Activated T-helper 1 cell treated with Interleukin-2 at 50 U/mL for 16 hours (primary cell): ENCODE results near the gene TBC1D20.
"Not testable (repeated sequence)": the region's sequence is repeated elsewhere in the genome, so short reads cannot be mapped to it uniquely, and the experiment has no call there.

Source experiments
- DNase-seq: peaks from one replicate; pipeline ENCODE4 v3.0.0-alpha.2; 2020; ENCODE audit warnings: low read depth

TBC1D20 gene

DNA sequence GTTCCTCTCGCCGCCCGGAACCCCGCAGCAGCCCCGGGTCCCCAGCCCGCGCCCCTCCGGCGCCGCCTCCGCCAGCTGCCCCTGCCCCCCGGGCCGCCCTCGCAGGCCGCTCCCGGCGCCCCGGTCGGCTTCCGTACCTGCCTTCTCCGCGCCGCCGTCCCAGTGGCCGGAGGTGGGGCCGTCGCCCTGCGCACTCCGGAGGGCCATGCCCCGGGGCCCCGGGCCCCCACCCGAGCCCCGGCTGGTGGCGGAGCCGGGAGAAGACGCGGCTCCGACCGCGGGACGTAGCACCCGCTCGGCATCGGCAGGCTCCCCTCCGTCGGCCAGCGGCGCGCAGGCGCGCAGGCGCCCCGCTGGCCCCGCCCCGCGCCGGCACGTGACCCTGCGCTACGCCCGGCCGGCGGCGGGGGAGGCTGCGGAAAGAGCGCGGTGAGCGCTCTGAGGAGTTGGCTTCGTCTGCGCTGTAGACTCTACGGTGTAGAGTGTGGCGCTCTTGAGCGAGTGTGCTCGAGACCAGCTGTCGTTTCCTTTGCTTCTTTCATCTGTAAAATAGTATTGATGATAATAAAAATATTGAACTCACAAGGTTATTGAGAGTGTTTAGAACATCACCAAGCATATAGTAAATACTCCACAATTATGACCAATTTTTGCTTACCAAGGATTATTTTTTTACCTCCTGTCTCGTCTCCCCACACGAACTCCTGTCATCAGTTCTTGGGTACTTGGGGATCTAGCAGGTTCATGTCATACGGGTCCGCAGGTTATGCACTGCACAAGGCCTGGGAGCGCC is at the start of gene TBC1D20:
Gene TBC1D20 (minus strand): TSS at position 335 of the 793 bp plus-strand sequence. CDS start 128 bp downstream, at position 207.
- DNase-seq, result peak; percentile 84

DNA sequence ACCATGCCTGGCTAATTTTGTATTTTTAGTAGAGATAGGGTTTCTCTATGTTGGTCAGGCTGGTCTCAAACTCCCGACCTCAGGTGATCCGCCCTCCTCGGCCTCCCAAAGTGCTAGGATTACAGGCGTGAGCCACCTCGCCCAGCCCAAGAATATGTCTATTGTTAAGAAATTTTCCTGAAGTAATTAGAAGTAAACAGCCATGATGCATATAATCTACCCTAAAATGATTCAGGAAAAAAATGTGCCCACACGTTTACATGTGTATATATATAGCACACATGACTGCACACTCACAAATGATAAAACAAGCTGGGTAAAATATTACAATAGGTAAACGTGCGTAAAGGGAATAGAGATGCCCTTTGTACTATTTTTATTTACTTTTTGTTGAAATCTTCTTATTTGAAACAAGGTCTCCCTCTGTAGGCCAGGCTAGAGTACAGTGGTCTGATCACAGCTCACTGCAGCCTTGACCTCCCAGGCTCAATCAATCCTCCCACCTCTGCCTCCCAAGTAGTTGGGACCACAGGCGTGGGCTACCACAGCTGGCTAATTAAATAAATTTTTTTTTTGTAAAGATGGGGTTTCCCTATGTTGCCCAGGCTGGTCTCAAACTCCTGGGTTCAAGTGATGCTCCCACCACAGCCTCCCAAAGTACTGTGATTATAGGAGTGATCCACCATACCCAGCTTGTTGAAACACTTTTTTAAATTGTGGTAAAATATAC is 48.2 kb upstream of the TBC1D20 start:
- DNase-seq, result not testable (repeated sequence)

DNA sequence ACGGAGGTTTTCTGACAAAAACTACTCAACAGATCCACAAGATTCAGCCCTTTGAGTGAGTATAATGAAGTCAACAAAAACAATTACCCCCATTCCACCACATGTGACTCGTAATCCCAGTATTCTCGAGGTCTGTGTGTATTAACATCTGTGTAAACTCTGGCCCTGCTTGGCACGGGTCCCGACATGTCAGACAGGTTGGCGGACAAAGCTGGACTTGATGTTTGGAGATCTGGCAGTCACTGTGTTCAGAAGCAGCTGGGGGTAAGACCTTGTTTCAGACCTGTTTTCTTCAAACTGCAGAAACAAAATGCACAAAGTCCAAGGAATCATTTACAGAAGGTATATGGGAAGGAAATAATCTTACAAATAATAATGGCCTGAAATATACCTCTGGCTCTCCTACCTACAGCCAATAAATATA is 46.0 kb upstream of the TBC1D20 start:
- not testable (repeated sequence) for DNase-seq

DNA sequence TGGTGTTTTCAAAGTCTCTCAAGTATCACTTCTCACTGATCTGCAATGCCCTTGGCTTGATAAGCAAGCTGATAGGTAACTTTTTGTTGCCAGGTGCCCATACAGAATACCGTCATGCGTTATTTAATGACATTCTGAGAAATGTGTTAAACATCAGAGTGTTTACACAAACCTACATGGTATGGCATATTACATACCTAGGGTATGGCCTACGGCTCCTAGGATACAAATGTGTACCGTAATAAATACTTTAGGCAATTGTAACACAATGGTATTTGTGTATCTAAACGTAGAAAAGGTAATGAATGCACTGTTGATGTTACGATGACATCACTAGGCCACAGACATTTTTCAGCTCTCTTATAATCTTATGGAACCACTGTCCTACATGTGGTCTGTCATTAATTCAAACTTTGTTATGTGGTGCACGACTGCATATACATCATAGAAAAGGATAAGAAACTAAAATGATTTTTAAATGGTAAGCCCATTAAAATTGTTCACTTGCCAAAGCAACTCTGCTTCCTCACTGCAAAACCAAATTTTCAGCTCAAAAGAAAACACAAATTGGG is 45.5 kb upstream of the TBC1D20 start:
- no peak for DNase-seq

DNA sequence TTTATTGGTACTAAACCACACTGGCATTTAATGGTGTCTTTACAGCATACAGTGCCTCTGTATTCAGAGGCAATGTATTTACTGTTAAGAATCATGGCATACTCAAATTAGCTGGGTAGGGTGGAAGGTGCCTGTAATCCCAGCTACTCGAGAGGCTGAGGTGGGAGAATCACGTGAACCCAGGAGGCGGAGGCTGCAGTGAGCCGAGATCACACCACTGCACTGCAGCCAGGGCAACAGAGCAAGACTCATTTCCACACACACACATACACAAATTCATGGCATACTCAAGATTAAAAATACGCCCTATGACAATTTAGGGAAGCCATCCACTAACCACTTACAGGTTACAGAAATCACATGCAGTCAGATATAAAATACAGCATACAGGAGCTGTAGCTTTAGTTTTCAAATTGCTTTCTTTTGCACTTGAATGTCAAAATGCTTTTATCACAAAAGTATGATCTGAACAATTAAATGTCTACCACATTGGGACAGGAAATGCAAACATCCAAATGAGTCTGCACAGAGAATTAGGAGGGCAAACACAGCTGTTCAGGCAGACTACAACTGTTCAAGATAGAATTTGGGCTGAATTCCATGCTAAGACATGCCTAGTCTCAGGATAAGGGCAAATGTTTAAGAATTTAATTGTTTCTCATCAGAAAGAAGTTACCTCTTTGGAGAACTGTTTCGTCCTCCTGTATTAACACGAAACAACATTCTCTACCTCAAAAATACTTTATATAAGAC is 44.8 kb upstream of the TBC1D20 start:
- no peak for DNase-seq

GRCh38 chr20:504632-505075 is 42.3 kb upstream of the TBC1D20 start:
- no peak for DNase-seq

DNA sequence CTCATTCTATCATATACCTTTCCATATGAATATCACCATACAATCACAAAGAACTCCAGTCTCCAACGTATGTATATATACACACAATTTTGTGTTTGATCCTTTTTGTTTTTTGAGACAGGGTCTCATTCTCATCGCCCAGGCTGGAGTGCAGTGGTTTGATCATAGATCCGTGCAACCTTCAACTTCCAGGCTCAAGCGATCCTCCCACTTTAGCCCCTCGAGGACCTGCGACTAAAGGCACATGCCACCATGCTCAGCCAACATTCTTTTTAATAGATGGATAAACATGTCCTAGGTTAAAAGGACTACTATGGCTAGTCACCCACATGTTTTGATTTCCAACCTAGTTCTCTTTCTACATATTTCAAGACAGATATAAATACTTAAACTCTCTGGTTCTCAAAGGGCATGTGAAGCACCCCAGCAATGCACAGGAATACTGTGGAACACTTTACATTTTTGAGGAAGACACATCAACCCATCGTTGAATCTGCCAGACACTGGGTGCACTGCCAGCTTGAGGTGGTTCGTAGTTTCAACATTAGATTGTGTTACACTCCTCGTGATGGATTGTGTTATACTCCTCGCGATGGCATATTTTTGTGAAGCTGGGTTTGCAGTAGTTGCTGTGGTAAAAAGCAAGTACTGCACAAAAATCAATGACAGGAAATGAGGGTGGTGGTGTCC is 40.9 kb upstream of the TBC1D20 start:
- no peak for DNase-seq

GRCh38 chr20:497979-498378 is 35.6 kb upstream of the TBC1D20 start:
- no peak for DNase-seq

GRCh38 chr20:496126-496696 is 33.9 kb upstream of the TBC1D20 start:
- DNase-seq, result no peak

DNA sequence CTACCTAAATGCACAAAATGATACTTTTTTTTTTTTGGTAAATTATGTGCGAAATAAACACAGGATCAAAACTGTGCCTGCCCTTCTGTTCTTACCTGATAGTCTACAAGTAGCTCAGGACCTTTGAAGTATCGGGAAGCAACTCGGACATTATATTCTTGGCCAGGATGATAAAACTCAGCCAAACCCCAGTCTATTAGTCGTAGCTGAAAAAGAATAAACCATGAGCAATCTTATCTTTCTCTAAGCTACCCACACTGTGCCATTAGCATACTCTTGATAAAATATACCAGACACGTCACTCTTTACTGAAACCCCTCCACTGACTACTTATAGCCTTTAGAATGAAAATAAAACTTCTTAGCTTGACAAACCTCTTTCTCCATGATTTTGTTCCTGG is 29.8 kb upstream of the TBC1D20 start:
- DNase-seq, result no peak

DNA sequence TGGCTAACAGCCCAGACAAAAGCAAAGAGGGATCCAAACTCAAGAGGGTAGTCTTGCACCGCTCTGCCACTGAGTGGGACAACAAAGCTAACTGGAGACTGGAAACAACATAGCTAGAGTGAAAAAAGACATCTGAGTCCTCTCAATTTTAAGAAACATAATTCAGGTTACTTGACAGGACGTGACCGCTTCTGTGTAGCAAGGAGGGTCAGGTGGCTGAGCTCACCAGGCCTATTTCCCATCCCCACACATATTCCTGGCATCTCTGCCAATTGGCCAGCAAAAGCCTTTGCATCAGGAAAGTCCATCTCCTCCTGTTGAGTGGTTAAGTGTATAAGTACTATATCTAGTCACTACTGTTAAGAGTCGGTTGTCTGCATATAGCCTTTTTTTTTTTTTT is 25.3 kb upstream of the TBC1D20 start:
- no peak for DNase-seq

- DNase-seq, result no peak
Measured at GRCh38 chr20:483815-484644, 21.7 kb upstream of the TBC1D20 start.

DNA sequence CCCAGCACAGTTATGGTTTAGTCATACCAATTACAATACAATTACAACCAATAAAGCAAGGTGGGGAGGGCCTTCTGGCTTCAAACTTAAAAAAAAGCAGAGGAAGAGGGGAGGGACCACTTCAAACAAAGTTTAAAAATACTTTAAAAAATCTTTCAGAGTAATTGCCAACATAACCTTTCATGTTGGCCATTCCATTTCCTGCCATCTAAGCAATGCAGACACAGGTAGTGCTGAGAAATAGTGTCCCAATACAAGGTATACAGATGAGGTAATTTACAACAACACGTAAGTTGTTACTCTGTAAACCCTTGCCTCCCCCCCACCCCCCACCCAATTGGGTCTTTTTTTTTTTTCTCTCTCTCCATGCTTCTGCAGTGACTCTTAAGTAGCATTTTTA is 18.8 kb upstream of the TBC1D20 start:
- DNase-seq, result no peak

DNA sequence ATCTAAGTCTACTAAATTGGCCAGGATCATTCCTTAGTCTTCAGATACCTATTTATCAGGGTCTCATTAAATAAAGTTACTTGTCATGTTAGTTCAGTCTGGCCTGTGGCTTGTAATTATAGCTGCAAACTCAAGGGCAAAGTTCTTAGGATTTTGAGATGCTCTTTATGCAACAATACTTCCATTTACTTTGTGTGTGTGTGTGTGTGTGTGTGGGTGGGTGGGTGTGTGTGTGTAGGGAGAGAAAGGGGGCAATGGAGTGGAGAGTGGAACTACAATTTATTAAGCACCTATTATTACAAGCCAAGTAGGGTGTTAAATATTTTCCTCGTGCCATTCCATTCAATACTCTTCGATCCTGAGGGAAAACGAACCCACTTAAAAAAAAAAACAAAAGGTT is 17.7 kb upstream of the TBC1D20 start:
- DNase-seq, result no peak

DNA sequence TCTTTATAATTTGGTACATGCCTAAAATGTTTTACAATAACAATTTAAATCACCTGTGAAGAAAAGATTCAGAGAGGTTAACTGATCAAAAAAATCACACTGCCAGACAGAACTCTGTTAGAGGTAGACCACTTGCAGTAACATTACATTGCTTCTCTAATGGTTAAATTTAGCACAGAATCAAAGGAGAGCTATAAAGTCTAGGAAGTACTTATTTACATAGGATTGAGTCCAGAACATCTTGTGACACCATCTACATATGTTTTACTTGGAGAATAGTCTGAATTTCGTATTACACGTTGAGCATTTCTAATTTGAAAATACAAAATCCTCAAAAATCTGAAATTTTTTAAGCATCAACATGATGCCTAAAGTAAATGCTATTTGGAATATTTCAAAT is 17.2 kb upstream of the TBC1D20 start:
- DNase-seq, result no peak

DNA sequence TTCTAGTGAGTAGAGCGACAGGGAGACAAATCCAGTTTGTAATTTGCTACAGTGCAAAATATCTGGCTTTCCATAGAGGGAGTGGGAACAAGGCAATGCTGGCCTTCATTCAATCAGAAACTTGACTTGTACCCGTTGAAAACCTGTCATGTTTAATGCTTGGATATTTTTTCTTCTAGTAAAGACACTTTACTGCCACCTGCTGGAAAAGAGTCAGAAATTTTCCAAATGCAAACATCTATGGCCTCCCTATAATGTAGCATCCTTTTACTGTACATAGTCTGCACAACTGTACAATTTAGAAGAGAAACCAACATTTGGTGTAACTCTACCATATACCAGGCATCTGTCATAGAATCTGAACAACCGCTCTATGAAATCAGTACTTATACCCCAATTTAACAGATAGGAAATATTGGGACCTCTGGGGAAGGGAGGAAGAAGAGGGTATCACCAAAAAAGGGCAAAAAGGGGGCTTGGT is 16.7 kb upstream of the TBC1D20 start:
- no peak for DNase-seq

- no peak for DNase-seq
Measured at GRCh38 chr20:478010-478948, 15.9 kb upstream of the TBC1D20 start.

DNA sequence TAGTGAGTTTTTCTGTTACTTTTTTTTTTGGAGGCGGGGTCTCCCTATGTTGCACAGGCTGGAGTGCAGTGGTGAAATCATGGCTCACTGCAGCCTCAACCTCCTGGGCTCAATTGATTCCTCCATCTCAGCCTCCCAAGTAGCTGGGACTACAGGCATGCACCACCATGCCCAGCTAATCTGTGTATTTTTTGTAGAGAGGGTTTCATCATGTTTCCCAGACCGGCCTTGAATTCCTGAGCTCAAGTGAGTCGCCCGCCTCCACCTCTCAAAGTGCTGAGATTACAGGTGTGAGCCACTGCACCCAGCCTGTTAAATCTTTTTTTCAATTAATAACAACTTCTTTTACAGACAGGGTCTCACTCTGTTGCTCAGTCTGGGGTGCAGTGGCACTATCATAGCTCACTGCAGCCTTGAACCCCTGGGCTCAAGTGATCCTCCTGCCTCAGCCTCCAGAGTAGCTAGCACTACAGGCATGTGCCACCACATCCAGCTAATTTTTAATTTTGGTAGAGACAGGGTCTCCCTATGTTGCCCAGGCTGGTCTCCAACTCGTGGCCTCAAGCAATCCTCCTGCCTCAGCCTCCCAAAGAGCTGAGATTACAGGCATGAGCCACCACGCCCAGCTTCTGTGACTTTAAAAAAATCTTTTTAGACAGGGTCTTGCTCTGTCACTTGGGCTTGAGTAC is 14.4 kb upstream of the TBC1D20 start:
- DNase-seq, result not testable (repeated sequence)
